ENCODE data around the gene DHRS4. TPM values are rescaled to one million over a fixed set of nuclear protein-coding genes. Genes with fewer than 3 reads are reported as not detected.

The DHRS4 gene
- total RNA-seq = 10 to 100 TPM in 4 of 8 experiments, 1 to 10 TPM in 4; 3.3 to 91.0 (median 12.7) TPM

DNA sequence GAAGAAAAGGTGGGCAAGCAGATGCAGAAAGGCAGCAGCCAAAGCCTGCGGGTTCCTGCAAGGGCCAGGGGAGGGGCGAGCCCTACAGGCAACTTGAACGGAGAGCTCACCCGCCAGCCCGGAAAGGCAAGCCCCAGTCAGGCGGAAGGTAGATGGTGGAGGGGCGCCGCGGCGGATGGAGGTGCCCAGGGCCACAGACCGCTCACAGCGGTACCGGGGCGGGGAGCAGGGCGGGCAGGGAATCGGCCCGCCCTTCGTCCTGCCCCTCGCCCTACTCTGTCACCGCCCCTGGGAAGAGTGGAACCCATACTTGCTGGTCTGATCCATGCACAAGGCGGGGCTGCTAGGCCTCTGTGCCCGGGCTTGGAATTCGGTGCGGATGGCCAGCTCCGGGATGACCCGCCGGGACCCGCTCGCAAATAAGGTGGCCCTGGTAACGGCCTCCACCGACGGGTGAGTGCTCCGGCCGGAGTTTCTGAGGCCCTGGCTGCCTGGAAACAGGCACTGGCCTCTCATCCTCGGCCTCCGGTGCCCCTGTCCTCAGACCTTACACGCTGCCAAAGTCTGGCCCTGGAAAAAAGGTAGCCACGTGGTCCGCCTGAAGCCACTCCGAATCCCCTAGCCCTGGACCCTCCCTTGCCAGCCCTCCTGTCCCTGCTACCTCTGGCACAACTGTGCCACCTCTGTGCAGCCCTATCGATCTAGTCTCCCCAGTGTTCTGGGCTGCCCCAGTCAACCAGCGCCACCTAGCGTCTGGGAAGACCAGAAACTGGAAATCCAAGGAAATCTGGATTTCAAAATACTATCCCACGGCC, at the start of gene DHRS4:
DHRS4 (plus strand) TSS at position 307 of the 815 bp plus-strand sequence; CDS start at position 326, 19 bp downstream.
- H3K27ac ChIP-seq = peak within 1 kb of the TSS; percentile 65 to 68
- H3K4me1 ChIP-seq (replicated peaks in 1 of 2) = peaks cover 0 to 13% of the 10 kb centered on the region in 2 donors
- WGBS, 10 experiments = 0 to 2% (median 0%) methylated on average over 1 to 13 of the region's 44 CpGs; no CpG with 5 or more reads in 4 of the 10 experiments
- in situ Hi-C loops (cut with MboI; ENCODE audit: low pct_unique_long_range_greater_than_20kb in 2 of 9, low sequenced_read_pairs in 9 of 9, unreplicated experiment in 9 of 9) = no loop called here
- peak; percentile 88 to 96 (median 92) for ATAC-seq (replicated peaks in 6 of 8)
- H3K4me3 ChIP-seq = peak within 1 kb of the TSS; percentile 47 to 85 (median 74)

DNA sequence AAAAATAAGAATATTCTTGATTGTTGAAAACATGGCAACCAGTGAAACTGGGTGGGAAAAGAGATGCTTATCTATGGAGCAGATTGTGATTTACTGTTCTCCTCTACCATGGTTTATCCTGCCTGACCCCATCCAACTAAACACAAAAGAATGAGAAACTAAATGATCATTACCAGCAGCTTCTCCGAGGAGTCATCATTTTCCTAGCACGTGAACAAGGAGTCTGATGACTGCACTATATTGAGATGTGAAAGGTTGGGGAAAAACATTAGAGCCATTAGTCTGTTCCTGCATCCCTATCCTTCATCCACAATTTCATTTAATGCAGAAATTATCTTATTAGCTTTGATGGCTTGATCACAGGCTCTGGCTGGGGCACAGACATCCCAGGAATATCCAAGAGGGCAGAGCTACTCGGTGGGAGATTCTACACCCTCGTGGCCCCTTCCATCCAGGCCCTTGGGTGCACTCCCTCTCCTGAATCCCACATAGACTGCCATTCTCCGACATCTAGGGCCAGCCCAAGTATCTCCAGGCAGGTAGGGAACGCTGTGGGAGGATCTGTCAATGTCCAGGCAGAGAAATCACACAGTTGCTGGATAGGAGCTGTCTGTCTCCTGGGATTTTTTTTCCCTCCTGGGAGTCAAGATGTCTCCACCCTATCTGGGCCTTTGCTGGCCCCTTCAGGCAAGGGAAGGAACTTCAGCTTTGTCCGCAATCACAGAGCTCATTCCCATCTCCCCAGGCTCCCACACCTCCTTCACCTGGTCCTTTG, 43.3 kb upstream of the DHRS4 start:
- ATAC-seq (replicated peaks in 6 of 8) = peak; percentile 29 to 98 (median 84)
- H3K4me1 ChIP-seq (replicated peaks in 1 of 2) = peaks cover 0 to 3% of the 10 kb centered on the region in 2 donors
- 15 to 100% (median 48%) methylated on average over 1 to 6 of the region's 7 CpGs for WGBS, 10 experiments
- in situ Hi-C loops (cut with MboI; ENCODE audit: low pct_unique_long_range_greater_than_20kb in 2 of 9, low sequenced_read_pairs in 9 of 9, unreplicated experiment in 9 of 9) = loop anchor here in 1 of 9 experiments (25.0 kb wide), 1 partner anchor 173 kb away; no protein-coding TSS in a partner anchor
- H3K27ac ChIP-seq = no peak overlapping the region
- no peak overlapping the region for H3K4me3 ChIP-seq

DNA sequence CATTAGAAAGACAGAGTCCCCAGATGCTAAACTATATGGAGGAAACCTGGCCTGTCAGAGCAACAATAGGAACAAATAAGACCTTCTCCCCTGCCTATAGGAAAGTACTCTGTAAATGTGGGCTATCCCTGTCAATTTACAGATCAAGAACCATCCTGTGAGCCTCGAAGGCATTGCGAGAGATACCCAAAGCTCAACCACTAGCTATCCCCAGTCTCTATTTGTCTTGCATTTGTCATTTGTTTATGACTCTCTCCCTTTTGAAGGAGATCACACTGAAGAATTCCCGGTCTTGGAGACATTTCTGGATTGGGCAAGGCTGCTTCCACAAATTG, 42.7 kb upstream of the DHRS4 start:
- H3K27ac ChIP-seq = no peak overlapping the region
- H3K4me1 ChIP-seq (replicated peaks in 1 of 2) = peaks cover 0 to 3% of the 10 kb centered on the region in 2 donors
- ATAC-seq (replicated peaks in 6 of 8) = no peak
- H3K4me3 ChIP-seq = no peak overlapping the region
- in situ Hi-C loops (cut with MboI; ENCODE audit: low pct_unique_long_range_greater_than_20kb in 2 of 9, low sequenced_read_pairs in 9 of 9, unreplicated experiment in 9 of 9) = loop anchor here in 1 of 9 experiments (25.0 kb wide), 1 partner anchor 174 kb away; no protein-coding TSS in a partner anchor
- WGBS, 10 experiments = 75 to 100% (median 91%) methylated on average over 1 to 3 of the region's 3 CpGs; no CpG with 5 or more reads in 2 of the 10 experiments

DNA sequence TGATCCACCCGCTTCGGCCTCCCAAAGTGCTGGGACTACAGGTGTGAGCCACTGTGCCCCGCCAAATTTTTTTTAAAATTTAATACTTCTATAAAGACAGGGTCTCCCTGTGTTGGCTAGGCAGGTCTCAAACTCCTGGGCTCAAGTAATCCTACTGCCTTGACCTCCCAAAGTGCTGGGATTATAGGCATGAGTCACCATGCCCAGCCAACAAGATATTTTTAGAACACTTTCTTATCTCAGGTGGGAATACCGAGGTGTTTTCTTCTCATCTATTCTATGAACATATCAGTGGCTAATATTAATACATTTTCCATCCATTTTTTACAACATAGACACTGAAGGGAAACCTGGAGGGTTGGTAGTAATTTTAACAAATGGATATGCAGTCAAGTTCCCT, 38.0 kb upstream of the DHRS4 start:
- no peak overlapping the region for H3K27ac ChIP-seq
- H3K4me3 ChIP-seq = no peak overlapping the region
- whole genome bisulfite sequencing, 10 experiments = 44 to 100% (median 97%) methylated on average over 1 to 4 of the region's 4 CpGs; no CpG with 5 or more reads in 3 of the 10 experiments
- peaks cover 0 to under 1% of the 10 kb centered on the region in 2 donors for H3K4me1 ChIP-seq (replicated peaks in 1 of 2)
- in situ Hi-C loops (cut with MboI; ENCODE audit: low pct_unique_long_range_greater_than_20kb in 2 of 9, low sequenced_read_pairs in 9 of 9, unreplicated experiment in 9 of 9) = loop anchor here in 1 of 9 experiments (25.0 kb wide), 1 partner anchor 178 kb away; no protein-coding TSS in a partner anchor
- ATAC-seq (replicated peaks in 6 of 8) = no peak

DNA sequence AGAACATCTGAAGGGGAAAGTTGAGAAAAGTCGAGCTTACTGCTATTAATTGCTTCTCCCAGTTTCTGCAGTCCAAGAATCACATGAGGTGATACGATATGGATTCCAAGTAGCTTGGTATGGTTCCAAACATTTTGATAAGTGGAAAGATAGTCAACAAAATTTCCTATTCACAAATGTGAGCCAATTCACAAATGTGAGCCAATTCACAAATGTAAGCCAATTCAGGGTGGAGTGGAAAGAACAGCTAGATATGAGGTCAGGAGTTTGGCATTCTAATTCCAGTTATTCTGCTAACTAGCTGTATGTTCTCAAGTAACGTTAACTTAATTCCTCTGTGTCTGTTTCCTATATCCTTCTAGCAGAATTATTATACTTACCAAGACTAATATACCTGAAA, 37.6 kb upstream of the DHRS4 start:
- H3K4me3 ChIP-seq = no peak overlapping the region
- H3K27ac ChIP-seq = no peak overlapping the region
- no peaks in the 10 kb centered on the region for H3K4me1 ChIP-seq (replicated peaks in 1 of 2)
- 0 to 85% (median 67%) methylated on average over 1 to 3 of the region's 3 CpGs; no CpG with 5 or more reads in 1 of the 10 experiments for WGBS, 10 experiments
- peak in 3 of 8 experiments; percentile 22 to 87 (median 83) for ATAC-seq (replicated peaks in 6 of 8)
- in situ Hi-C loops (cut with MboI; ENCODE audit: low pct_unique_long_range_greater_than_20kb in 2 of 9, low sequenced_read_pairs in 9 of 9, unreplicated experiment in 9 of 9) = loop anchor here in 1 of 9 experiments (25.0 kb wide), 1 partner anchor 179 kb away; no protein-coding TSS in a partner anchor

DNA sequence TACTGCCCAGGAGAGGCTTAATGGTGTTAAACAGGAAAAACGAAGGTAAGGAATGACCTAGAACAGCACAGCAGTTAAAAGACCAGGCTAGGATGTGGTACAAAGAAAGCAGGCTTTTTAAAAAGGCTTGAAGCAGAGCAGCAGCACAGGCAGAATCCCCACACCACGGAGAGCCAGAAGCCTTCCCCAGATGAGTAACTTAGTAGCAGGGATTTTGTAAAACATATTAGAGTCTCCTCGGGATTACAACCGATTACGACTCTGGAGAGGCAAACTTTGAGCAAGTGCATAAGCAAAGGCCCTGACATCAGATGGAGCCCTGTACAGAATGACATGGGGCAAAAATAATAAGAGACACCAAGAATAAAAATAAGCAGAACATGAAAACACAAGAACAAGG, 37.1 kb upstream of the DHRS4 start:
- Histone ChIP-seq H3K27ac (no peak overlapping the region), H3K4me1 (replicated peaks in 1 of 2) (no peaks in the 10 kb centered on the region), H3K4me3 (no peak overlapping the region)
- peak in 2 of 8 experiments; percentile 26 to 45 for ATAC-seq (replicated peaks in 6 of 8)
- in situ Hi-C loops (cut with MboI; ENCODE audit: low pct_unique_long_range_greater_than_20kb in 2 of 9, low sequenced_read_pairs in 9 of 9, unreplicated experiment in 9 of 9) = loop anchor here in 1 of 9 experiments (25.0 kb wide), 1 partner anchor 179 kb away; no protein-coding TSS in a partner anchor
- WGBS, 10 experiments = 0 to 93% (median 54%) methylated on average over 1 to 5 of the region's 5 CpGs; no CpG with 5 or more reads in 1 of the 10 experiments

DNA sequence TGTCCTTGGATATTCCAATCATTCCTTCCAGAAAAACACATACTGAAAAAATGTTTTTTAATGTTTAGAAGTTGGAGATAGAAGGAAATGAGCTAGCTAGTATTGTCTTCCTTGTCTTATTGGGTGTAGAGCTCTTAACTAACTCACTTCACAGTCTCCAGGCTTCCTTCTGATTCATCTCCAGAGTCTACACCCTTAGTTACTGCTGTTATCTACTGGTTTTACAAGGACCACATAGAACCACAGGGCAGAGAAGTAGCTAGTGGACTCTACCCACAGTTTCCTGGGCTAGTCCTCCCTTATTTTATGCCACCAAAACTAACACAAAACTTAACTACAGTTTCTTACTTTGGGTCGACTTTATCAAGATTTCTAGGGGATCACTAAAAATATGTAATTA, 31.0 kb upstream of the DHRS4 start:
- H3K4me1 ChIP-seq (replicated peaks in 1 of 2) = no peaks in the 10 kb centered on the region
- H3K4me3 ChIP-seq = no peak overlapping the region
- in situ Hi-C loops (cut with MboI; ENCODE audit: low pct_unique_long_range_greater_than_20kb in 2 of 9, low sequenced_read_pairs in 9 of 9, unreplicated experiment in 9 of 9) = loop anchor here in 1 of 9 experiments (25.0 kb wide), 1 partner anchor 185 kb away; no protein-coding TSS in a partner anchor
- WGBS, 10 experiments = 0 to 100% (median 71%) methylated on average over 1 of the region's 1 CpG; no CpG with 5 or more reads in 1 of the 10 experiments
- H3K27ac ChIP-seq = no peak overlapping the region
- ATAC-seq (replicated peaks in 6 of 8) = no peak

DNA sequence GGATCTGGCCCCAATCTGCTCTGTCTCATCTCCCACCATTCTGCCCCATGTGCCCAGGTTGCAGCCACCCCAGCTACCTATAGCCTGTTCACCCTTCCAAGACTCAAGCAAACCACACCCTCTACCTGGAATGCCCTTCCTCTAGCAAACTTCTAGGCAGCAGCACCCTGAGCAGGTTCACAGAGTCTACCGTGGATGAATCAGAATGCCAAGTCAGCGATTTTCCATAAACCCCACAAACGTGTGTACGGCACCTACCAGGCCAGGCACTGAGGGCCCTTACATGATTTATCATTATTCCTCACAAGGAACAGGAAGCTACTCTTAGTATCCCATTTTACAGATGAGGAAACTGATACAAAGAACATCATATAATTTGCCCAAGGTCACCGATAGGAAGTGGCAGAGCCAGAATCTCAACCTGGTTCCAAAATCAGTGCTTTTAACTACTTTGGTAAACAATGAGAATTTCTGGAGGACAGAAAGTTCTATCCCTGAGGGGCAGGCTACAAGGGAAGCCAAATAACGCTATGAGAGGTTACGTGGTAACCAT, 28.0 kb upstream of the DHRS4 start:
- in situ Hi-C loops (cut with MboI; ENCODE audit: low pct_unique_long_range_greater_than_20kb in 2 of 9, low sequenced_read_pairs in 9 of 9, unreplicated experiment in 9 of 9) = loop anchor here in 5 of 9 experiments (25.0 kb wide), 1 partner anchor 288 kb away; the partner anchor contains the start of gene DHRS2 (in 5 of the 5)
- 59 to 100% (median 90%) methylated on average over 1 to 7 of the region's 7 CpGs; no CpG with 5 or more reads in 2 of the 10 experiments for WGBS, 10 experiments

DNA sequence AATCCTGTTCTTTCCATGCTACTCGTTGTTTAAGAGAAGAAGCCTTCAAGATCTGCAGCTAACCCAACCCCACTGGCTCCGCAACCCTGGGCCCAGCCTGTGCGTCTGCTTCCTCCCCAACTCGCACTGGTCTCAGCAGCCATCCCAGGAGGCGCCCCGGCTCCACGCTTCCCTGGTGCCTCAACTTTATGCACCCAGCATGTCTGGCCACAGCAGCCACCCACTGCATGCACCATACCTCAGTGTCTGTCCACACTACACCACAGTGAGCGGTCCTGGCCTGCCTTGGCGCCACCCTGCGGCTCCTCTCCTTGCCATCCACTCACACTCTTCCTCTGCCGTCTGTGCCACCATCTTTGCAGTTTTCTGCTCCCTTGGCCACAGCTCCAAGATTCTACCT, 27.0 kb upstream of the DHRS4 start:
- 40 to 100% (median 85%) methylated on average over 1 to 7 of the region's 11 CpGs; no CpG with 5 or more reads in 2 of the 10 experiments for WGBS, 10 experiments
- in situ Hi-C loops (cut with MboI; ENCODE audit: low pct_unique_long_range_greater_than_20kb in 2 of 9, low sequenced_read_pairs in 9 of 9, unreplicated experiment in 9 of 9) = loop anchor here in 5 of 9 experiments (25.0 kb wide), 1 partner anchor 289 kb away; the partner anchor contains the start of gene DHRS2 (in 5 of the 5)
- ATAC-seq (replicated peaks in 6 of 8) = no peak
- no peak overlapping the region for H3K27ac ChIP-seq
- no peaks in the 10 kb centered on the region for H3K4me1 ChIP-seq (replicated peaks in 1 of 2)
- H3K4me3 ChIP-seq = no peak overlapping the region

More for the DNA sequence above, 28.0 kb upstream of the DHRS4 start:
- no peak for ATAC-seq (replicated peaks in 6 of 8)
- Histone ChIP-seq H3K27ac (no peak overlapping the region), H3K4me1 (replicated peaks in 1 of 2) (no peaks in the 10 kb centered on the region), H3K4me3 (no peak overlapping the region)

DNA sequence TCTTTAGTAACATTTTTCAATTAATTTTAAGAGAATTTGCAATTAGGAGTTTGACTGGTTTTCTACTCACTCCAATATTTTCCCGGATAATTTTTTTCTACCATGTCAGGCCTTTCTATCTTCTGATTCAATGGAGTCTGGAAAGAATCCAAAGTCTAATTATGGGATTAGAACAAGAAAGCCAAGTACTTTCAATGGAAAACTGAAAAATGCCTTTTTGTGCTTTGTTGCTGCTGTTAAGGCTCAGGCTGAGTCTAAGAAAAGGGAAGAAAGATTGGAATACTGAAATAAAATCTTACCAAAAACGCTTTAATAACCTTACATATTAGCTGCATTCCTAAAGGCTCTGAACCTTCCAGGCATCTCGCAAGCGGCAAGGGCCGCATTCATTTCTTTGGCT, 24.4 kb upstream of the DHRS4 start:
- Histone ChIP-seq H3K4me3 (no peak overlapping the region), H3K27ac (no peak overlapping the region), H3K4me1 (replicated peaks in 1 of 2) (no peaks in the 10 kb centered on the region)
- in situ Hi-C loops (cut with MboI; ENCODE audit: low pct_unique_long_range_greater_than_20kb in 2 of 9, low sequenced_read_pairs in 9 of 9, unreplicated experiment in 9 of 9) = loop anchor here in 5 of 9 experiments (25.0 kb wide), 1 partner anchor 292 kb away; the partner anchor contains the start of gene DHRS2 (in 5 of the 5)
- no peak for ATAC-seq (replicated peaks in 6 of 8)
- WGBS, 10 experiments = 39 to 85% (median 68%) methylated on average over 2 to 5 of the region's 5 CpGs; no CpG with 5 or more reads in 1 of the 10 experiments

DNA sequence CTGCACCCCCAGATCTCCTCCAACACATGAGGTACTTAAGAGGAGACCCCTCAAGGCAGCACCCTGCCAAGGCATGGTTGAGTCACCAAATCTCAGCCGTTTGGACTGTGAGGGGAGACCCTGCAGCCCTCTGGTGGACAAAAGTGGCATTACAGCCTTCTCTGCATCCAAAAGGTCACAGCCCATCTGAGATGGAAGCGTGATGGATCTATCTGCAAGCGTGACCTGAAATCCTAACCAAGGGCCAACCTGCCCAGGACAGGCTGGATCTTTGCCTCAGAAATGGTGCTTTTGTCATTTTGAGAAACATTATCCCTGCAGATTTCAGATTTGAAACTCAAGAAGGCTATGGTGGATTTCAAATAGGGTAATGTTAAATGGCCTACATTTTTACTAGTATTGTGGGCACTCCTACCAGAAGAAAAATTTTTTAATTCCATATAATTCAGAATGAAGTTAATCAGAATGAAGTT, 23.7 kb upstream of the DHRS4 start:
- no peak overlapping the region for H3K4me3 ChIP-seq
- WGBS, 10 experiments = 0 to 40% (median 8%) methylated on average over 1 to 3 of the region's 3 CpGs; no CpG with 5 or more reads in 4 of the 10 experiments
- in situ Hi-C loops (cut with MboI; ENCODE audit: low pct_unique_long_range_greater_than_20kb in 2 of 9, low sequenced_read_pairs in 9 of 9, unreplicated experiment in 9 of 9) = loop anchor here in 5 of 9 experiments (25.0 kb wide), 1 partner anchor 293 kb away; the partner anchor contains the start of gene DHRS2 (in 5 of the 5)
- no peak overlapping the region for H3K27ac ChIP-seq
- H3K4me1 ChIP-seq (replicated peaks in 1 of 2) = no peaks in the 10 kb centered on the region
- peak; percentile 69 to 94 (median 84) for ATAC-seq (replicated peaks in 6 of 8)

DNA sequence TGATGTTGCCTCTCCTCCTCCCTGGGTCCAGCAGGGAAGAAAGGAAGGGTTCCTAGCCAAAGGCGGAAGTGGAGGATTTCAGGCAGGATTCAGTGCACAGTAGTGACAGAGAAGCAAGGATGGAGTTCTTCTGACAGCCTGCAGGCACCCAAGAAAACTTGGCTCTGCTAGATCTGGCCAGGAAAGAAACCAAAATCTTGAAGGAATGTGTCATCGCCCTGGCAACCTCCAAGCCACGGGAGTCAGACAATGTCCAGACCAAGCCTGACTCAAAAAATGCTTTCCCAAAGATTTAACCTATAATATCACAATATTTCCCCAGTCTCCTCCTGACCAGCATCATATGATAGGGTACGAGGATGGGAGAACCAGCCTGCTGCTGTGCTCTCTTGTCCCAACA, 22.8 kb upstream of the DHRS4 start:
- Histone ChIP-seq H3K4me3 (no peak overlapping the region), H3K27ac (no peak overlapping the region), H3K4me1 (replicated peaks in 1 of 2) (no peaks in the 10 kb centered on the region)
- in situ Hi-C loops (cut with MboI; ENCODE audit: low pct_unique_long_range_greater_than_20kb in 2 of 9, low sequenced_read_pairs in 9 of 9, unreplicated experiment in 9 of 9) = loop anchor here in 5 of 9 experiments (25.0 kb wide), 1 partner anchor 293 kb away; the partner anchor contains the start of gene DHRS2 (in 5 of the 5)
- 0 to 94% (median 68%) methylated on average over 1 to 3 of the region's 4 CpGs for WGBS, 10 experiments
- no peak for ATAC-seq (replicated peaks in 6 of 8)

All from motor neuron (in vitro differentiated cells).